ENCODE data around the gene RBBP4.
"Not testable (repeated sequence)": the region's sequence is repeated elsewhere in the genome, so short reads cannot be mapped to it uniquely, and the experiment has no call there.

Gene RBBP4

DNA sequence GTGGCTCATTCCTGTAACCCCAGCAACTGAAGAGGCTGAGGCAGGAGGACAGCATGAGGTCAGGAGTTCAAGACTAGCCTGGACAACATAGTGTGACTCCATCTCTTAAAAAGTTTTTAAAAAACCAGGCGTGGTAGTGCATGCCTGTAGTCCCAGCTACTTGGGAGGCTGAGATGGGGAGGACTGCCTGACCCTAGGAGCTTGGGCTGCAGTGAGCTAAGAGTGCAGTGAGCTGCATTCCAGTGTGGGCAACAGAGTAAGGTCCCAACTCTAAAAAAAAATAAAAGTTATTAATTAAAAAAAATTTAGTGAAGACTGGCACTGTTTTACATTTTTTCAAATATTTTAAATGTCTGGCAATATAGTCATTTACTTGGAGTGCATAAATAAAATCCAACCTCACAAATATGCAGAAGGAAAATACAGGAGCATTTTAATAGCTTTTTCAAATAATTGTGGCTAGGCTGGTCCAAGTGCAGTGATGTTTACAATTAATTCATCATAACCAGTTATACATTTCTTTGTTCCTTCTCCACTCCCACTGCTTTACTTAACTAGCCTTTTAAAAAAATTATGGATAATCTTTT is 11.4 kb upstream of the RBBP4 start:
- DNase-seq (ENCODE audit: low read depth in 4 of 4, low spot score in 1 of 4) = no peak

DNA sequence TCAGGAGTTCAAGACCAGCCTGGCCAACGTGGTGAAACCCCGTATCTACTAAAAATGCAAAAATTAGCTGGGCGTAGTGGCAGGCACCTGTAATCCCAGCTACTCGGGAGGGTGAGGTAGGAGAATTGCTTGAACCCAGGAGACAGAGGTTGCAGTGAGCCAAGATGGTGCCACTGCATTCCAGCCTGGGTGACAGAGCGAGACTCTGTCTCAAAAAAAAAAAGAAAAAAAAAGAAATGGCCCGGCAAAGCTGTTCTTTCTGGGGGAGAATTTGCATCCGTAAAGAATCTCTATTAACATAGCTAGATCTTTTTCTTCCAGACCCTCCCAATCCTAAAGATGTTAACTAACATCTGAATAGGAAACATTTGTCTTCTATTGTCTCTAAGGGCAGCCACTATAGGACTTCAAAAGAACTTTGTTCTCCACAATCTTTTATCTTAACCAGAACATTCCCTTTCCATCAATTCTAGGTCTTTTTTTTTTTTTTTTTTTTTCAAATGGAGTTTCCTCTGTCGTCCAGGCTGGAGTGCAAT is 8.6 kb upstream of the RBBP4 start:
- not testable (repeated sequence) for DNase-seq (ENCODE audit: low read depth in 4 of 4, low spot score in 1 of 4)

DNA sequence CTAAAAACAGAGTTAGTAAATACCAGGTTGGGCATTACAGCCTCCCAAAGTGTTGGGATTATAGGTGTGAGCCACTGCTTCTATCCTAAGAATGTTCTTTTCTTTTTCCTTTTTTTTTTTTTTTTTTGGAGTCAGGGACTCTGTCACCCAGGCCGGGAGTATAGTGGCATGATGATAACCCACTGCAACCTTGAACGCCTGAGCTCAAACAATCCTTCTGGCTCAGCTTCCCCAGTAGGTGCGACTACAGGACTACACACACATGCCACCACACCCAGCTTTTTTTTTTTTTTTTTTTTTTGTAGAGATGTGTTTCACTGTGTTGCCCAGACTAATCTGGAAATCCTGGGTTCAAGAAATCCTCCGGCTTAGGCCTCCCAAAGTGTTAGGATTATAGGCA is 6.6 kb upstream of the RBBP4 start:
- no peak for DNase-seq (ENCODE audit: low read depth in 4 of 4, low spot score in 1 of 4)

DNA sequence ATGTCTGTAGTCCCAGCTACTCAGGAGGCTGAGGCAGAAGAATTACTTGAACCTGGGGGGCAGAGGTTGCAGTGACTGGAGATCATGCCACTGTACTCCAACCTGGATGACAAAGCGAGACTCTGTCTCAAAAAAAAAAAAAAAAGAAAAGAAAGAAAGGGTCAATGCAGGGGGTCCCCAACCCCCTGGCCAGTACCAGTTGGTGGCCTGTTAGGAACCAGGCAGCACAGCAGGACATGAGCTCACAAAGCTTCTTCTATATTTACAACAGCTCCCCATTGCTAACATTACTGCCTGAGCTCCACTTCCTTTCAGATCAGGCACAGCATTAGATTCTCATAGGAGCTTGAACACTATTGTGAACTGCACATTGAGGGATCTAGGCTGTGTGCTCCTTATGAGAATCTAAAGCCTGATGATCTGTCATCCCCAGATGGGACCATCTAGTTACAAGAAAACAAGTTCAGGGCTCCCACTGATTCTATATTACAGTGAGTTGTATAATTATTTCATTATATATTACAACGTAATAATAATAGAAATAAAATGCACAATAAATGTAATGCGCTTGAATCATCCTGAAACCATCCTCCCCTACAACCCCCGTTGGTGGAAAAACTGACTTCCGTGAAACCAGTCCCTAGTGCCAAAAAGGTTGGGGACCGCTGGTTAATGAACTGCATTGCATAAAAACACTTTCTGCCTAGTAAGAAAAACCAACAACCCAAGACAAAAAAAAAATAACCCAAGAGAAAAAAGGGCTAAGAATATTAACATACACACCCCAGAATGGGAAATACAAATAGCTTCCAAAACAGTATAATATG is 3.5 kb upstream of the RBBP4 start:
- no peak for DNase-seq (ENCODE audit: low read depth in 4 of 4, low spot score in 1 of 4)

DNA sequence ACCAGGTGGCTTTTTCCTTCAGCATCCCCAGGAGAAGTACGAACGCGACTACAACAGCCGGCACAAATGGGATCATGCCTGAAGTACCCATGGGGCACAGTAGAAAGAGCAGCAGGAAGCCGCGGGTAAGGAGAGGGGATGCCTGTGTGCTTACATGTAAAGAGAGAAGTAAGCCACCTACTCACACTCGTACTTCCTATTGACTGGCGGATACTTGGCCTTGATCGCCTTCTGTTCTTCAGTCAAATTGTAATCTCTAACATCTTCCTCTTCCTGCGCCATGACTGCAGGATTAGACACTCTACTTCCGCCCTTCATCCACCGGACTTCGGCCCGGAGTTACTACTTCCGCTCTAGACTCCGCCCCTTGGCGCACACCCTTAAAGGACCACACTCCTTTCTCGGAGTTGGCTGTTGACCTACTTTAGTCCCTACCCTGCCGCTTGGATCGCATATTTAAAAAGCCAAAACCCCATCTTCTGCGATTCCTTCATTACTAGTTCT is 708 bp upstream of the RBBP4 start, which contains the start of gene ZBTB8OS:
ZBTB8OS (minus strand) TSS at position 303 of the 504 bp plus-strand sequence; CDS start at position 282, 21 bp downstream.
- peak; percentile 71 to 78 (median 72) for DNase-seq (ENCODE audit: low read depth in 4 of 4, low spot score in 1 of 4)

DNA sequence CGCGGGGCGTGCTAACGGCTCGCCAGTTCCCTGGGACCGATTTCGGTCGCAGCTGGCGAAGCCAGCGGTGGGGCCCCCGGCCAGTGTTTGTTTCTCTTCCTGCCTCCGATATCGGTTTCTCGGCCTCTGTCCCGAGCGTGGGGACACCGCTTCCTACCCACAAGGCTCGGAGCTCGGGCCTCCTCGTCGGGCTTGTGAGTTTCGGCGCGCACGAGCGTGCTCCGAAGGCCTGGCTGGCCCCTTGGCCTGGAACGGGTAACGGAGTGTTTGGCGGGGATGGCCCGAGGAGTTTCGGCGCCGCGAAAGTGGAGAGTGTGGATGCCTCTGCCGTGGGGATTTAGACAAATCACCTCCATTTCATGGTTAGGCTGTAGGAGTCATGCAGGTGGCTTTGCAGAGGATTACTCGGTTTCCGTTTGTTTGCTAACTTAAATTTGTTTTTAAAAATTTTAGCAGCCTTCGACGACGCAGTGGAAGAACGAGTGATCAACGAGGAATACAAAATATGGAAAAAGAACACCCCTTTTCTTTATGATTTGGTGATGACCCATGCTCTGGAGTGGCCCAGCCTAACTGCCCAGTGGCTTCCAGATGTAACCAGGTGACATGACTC is 559 bp downstream of the RBBP4 start:
- DNase-seq (ENCODE audit: low read depth in 4 of 4, low spot score in 1 of 4) = peak in 2 of 4 experiments; percentile 17 to 24

DNA sequence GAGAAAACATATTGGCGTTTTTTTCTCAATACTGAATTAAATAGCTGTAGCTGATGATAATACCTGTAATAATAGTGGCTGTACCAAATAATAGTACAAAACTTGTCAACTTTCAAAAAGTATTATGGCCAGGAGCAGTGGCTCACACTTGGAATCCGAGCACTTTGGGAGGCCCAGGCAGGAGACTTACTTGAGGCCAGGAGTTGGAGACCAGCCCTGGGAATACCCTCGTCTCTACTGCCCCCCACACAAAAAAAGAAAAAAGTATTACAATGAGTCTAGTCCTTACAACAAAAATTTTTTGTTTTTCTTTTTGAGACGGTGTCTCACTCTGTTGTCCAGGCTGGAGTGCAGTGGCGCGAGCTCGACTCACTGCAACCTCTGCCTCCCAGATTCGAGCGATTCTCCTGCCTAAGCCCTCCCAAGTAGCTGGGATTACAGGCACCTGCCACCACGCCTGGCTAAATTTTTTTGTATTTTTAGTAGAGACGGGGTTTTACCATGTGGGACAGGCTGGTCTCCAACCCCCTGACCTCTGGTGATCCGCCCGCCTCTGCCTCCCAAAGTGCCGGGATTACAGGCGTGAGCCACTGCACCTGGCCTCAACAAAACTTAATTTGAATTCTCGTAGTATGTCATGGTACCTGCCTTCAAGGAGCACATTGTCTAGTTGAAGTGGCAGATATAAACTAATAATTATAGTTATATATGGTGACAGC is 1.4 kb downstream of the RBBP4 start:
- DNase-seq (ENCODE audit: low read depth in 4 of 4, low spot score in 1 of 4) = no peak

DNA sequence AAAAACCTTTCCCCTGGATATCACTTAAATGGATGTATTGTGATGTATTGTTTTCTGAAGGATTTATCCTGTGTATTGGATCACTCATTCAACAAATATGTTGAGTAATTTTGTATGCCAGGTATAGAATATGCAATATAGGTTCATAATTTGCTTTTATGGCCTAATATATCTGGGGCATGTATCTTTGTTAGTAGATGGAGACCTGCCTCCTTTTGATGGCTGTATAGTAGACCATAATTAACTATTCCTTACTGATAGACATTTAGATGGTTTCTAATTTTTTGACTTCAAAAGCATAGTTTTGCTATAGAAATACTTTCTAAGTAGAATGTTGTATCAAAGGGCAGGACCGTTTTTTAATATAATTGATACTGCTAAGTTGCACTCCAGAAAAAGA is 8.6 kb downstream of the RBBP4 start:
- no peak for DNase-seq (ENCODE audit: low read depth in 4 of 4, low spot score in 1 of 4)

DNA sequence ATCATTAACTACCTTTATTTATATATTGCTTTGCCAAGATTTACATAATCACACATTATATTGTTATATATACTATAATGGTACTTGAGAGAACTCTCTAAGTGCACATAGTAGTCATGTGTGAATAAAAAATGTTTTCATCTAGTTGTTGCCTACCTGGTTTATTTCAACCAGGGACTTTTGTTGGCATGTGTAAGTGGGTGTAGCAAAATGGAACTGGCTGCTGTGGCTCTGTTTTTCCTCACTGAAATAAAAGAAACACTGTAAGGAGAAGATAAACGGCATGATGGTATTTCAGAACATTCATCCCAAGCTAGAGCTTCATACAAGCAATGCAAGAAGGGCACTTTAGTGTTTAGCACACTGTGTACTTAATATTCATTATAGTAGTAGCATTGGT is 14.9 kb downstream of the RBBP4 start:
- no peak for DNase-seq (ENCODE audit: low read depth in 4 of 4, low spot score in 1 of 4)

DNA sequence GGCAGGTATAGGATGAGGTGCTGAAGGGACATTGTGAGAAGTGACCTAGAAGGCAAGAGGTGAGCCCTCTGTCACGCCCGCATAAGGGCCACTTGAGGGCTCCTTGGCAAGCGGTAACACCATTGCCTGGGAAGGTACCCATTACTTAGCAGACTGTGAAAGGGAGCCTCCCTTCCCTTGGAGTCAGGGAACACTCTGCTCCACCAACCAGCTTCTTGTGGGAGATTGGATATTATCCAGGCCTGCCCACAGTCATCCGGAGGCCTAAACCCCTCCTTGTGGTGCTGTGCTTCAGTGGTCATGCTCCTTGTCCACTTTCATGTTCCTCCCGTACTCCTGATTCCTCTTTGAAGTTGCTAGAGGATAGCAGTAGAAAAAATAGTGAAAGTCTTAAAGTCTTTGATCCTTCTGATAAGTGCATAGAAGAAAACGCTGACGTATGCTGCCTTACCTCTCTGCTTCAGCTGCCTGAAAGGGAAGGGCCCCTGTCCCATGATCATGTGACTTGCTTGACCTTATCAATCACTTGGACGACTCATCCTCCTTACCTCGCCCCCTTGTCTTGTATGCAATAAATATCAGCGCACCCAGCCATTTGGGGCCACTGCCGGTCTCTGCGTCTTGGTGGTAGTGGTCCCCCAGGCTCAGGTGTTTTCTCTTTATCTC is 16.0 kb downstream of the RBBP4 start:
- no peak for DNase-seq (ENCODE audit: low read depth in 4 of 4, low spot score in 1 of 4)

DNA sequence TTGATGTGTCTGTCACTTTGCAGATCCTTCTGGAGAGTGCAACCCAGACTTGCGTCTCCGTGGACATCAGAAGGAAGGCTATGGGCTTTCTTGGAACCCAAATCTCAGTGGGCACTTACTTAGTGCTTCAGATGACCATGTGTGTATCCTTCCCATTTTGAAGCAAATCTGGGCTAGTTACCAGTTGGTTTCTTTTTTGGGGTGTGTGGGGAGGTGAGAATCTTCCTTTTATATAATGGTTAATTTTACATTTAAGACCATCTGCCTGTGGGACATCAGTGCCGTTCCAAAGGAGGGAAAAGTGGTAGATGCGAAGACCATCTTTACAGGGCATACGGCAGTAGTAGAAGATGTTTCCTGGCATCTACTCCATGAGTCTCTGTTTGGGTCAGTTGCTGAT is 17.7 kb downstream of the RBBP4 start:
- not testable (repeated sequence) for DNase-seq (ENCODE audit: low read depth in 4 of 4, low spot score in 1 of 4)

DNA sequence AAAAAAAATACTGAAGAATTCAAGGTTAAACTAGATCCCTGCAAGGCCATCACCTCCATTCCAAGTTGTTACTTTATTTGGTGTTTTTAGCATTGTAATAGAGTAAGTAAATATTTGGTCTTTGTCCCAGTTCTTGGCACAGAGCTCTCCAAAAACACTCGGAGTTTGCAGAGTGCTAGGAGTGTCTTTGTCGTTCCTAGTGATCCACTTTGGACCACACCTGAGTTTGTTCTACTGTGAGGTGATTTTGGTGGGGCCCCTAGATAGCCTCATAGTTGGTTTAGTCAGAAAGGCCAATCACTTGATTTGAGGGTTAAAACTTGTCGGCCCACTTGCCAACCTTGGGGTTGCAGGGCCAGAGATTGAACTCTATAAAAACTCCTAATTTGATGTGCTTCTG is 25.9 kb downstream of the RBBP4 start:
- no peak for DNase-seq (ENCODE audit: low read depth in 4 of 4, low spot score in 1 of 4)

DNA sequence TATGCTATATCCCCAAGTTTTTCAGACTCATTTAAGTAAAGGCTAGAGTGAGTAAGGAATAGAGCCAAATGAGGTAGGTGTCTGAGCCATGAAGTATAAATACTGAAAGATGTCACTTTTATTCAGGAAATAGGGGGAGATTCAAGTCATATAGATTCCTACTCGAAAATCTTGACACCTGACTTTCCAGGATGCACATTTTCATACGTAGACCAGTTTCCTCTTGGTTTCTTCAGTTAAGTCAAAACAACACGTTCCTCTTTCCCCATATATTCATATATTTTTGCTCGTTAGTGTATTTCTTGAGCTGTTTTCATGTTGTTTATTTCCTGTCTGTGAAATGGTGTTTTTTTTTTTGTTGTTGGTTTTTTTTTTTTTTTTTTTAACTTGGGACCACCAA is 29.0 kb downstream of the RBBP4 start:
- DNase-seq (ENCODE audit: low read depth in 4 of 4, low spot score in 1 of 4) = not testable (repeated sequence)

DNA sequence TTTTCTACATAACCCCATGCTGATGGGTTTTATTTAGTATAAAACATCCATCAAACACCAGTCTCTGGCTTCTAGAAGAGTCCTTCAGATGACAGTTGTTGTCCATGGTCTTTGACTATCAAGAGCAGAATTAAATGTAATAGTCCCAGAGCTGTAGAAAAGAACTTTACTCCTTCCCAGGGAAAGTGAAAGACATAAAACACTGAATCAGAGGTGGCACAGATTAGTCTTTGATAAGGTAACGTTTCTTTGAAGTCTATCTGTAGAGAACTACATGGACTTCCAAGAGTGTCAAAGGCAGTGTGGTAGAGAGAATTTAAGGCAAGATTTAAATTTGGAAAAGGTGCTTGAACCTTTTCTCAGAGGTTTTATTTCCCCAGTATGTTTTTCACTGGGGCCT is 29.6 kb downstream of the RBBP4 start:
- DNase-seq (ENCODE audit: low read depth in 4 of 4, low spot score in 1 of 4) = no peak

DNA sequence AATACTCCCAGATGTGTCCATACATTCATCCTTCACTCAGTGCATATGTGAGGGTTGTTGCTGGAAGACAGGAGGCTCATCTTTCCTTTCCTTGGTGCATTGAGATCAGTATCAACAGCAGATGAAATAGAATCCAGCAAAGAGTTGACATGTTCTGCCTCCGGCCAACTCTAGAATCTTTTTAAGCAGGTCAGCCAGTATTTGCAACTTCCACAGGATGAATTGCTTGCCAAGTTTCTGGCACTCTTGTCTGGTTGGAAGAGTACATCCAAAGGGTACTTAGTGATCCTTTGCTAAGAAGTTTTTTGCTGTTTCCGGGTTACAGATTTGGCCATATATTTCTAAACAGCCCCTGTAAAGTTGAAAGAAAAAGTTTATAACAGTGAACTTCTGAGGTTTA is 30.5 kb downstream of the RBBP4 start:
- DNase-seq (ENCODE audit: low read depth in 4 of 4, low spot score in 1 of 4) = no peak

DNA sequence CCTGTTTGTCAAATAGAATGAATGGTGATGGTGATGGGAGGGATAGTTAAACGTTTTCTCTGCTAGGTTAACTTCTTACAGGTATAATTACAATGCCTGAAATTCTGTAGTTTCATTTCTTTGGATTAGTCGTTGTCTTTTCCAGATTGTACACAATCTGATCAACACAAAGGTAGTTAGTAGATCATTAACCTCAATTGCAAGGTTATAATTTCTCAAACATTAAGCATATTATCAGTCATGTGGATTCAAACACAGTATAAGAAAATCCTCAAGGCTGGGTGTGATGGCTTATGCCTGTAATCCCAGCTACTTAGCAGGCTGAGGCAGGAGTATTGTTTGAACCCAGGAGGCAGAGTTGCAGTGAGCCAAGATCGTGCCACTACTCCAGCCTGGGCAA is 31.0 kb downstream of the RBBP4 start:
- DNase-seq (ENCODE audit: low read depth in 4 of 4, low spot score in 1 of 4) = no peak

DNA sequence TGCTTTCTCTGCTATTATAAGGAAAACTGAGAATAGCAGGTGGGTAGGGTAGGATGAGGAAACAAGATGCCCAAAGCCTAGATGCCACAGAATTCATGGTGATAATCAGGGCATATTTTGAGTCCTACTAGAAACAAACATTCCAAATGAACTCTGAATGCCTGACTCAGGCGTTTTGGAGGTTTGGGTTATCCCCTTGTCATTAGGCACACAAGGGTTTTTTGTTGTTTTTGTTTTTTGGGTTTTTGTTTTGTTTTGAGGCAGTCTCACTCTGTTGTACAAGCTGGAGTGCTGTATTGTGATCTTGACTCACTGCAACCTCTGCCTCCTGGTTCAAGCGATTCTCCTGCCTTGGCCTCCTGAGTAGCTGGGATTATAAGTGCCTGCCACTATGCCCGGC is 32.4 kb downstream of the RBBP4 start:
- DNase-seq (ENCODE audit: low read depth in 4 of 4, low spot score in 1 of 4) = no peak

DNA sequence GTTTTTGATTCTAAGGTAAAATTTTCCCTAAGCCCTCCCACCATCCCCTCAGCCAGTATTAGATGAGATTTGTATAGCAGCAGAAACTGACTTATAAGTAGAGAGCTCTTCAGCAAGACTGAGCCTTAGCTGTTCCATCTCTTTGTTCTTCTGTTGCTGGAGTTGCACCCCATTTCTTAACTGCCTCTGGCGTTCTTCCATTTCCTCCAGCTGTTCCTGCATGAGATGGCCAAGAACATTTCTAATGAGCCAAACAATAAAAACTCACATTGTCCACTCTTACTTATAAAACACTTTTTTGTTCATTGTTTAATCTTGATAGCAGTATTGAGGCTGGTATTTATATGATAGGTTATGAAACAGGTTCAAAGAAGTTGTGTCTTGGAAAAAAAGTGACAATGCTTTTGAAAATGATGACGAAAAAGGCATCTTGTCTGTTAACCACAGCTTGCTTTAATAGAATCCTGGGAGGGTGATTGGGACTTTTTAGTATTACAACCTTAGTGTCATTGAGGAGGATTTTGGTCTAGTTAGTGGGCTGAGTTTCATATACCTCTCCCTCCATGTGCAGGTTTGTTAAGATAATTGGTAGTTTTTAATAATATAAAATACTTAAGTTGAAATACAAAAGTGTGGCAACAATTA is 33.3 kb downstream of the RBBP4 start:
- DNase-seq (ENCODE audit: low read depth in 4 of 4, low spot score in 1 of 4) = no peak

DNA sequence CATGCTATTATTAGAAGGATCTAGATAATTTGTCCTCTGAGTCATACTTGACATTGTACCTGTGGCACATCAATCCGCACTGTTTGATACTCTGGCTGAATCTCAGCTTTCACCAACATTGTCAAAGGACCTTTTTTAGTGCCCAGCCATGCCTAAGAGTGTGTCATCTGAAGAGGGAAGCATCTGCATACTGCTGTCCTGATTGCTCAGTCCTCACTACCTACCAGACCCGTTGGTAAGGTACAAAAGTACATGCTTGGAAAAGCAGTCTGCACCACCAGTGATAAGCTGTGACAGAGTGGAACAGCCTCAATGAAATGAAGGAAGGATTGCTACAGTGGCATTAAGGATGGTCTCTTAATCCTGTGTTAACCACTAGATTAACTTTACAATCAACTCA is 34.5 kb downstream of the RBBP4 start:
- no peak for DNase-seq (ENCODE audit: low read depth in 4 of 4, low spot score in 1 of 4)

DNA sequence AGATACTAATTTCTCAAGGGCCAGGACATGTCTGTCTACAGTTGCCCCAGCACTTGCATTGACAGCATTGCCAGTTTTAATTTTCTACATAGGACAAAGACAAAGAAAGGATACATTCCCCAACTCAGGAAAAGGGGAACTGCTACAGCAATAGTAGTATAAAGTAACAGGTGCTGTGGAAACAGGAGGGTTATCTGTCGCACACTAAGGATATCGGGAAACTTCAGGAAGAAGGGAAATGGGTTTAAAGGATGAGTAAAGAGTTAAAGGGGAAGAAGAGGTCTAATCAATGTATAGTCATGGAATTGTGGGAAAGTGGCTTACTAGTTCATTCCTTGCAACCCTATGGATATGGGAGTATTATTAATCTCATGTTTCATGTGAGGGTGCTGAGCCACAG is 35.4 kb downstream of the RBBP4 start:
- DNase-seq (ENCODE audit: low read depth in 4 of 4, low spot score in 1 of 4) = no peak

All from stimulated activated CD4-positive, alpha-beta T cell treated with anti-CD3 and anti-CD28 coated beads, Interleukin-1b, Interleukin-23, amount 100 ng/mL, for 24 hours (primary cell).